Ovary (tissue), 9 donors: ENCODE measurements around the gene ATP6V1B1. TPM values are rescaled to one million over a fixed set of nuclear protein-coding genes. Genes with fewer than 3 reads are reported as not detected.

Experiments used
- DNase-seq, 5 donors: peaks; one replicate each; pipeline ENCODE4 v3.0.0-alpha.2; 2019 to 2020
- H3K27ac ChIP-seq, 2 donors: fragments of 200-600 bp; one replicate each; pipeline versions ENCODE4 v1.5.1 to v1.8.0; 2019 to 2022
- H3K27me3 ChIP-seq: fragments of 200-600 bp; one replicate; pipeline ENCODE4 v1.8.0; 2022
- H3K36me3 ChIP-seq: fragments of 200-600 bp; sonication (generic); one replicate; pipeline ENCODE4 v1.5.1; 2019
- H3K4me1 ChIP-seq: one replicate; pipeline ENCODE4 v1.8.1; 2013; ENCODE audit warnings: mild to moderate bottlenecking, moderate library complexity; ENCODE audit not compliant: insufficient read depth
- H3K4me3 ChIP-seq: fragments of 200-600 bp; sonication (generic); one replicate; pipeline ENCODE4 v1.5.1; 2017
- H3K9me3 ChIP-seq, 2 donors: fragments of 200-600 bp in 1 of 2; sonication (generic) in 1 of 2; one replicate each; pipeline versions ENCODE4 v1.5.1 to v1.8.1; 2013 to 2019; ENCODE audit warnings: mild to moderate bottlenecking in 1 of 2, moderate library complexity in 1 of 2
- CTCF ChIP-seq, 3 donors: fragments of 450-650 bp in 2 of 3; fragments of 200-600 bp in 1 of 3; IDR thresholded peaks; one replicate each; pipeline versions ENCODE4 v1.5.1 to v1.8.0; 2016 to 2022; ENCODE audit warnings: antibody characterized with exemption in 3 of 3, mild to moderate bottlenecking in 1 of 3
- EP300 ChIP-seq: sonication (generic); formaldehyde crosslinking; IDR thresholded peaks from one replicate; pipeline ENCODE4 v1.6.1; 2017; ENCODE audit warnings: antibody characterized with exemption
- POLR2A ChIP-seq: fragments of 450-650 bp; IDR thresholded peaks from one replicate; pipeline ENCODE4 v1.6.1; 2017; ENCODE audit warnings: antibody characterized with exemption, mild to moderate bottlenecking, moderate library complexity
- WGBS, 3 donors: extraction: QIAGEN DNeasy Blood & Tissue Kit in 1 of 3; methylation state at CpG; one replicate each; pipeline versions ENCODE4 v1.1.5 to v1.1.7; 2013 to 2017; 5-methylcytosine and 5-hydroxymethylcytosine counted together
- intact Hi-C, 4 donors: fragments of 100-400 bp; cut with DNase I; formaldehyde crosslinking; loops; one replicate each; pipeline versions ENCODE4 v1.11.0 to v1.15.1; 2022 to 2023
- polyA plus RNA-seq, 2 donors: library from polyadenylated mRNA; stranded (reverse); fragments of 200-250 nt in 1 of 2; fragments of 350-450 nt in 1 of 2; fragmentation: Illumina TruSeq in 1 of 2; extraction: RNeasy Lipid Tissue Mini Kit (QIAGEN cat#74804) in 1 of 2; gene quantifications; one replicate each; pipeline ENCODE4 v1.2.3, GENCODE V29; 2013 to 2014
- total RNA-seq, 7 donors: library from RNA; depleted of rRNA in 2 of 7; stranded (reverse); fragments of >200 nt in 2 of 7; fragmentation: NEBNext Ultra II Directional in 3 of 7; extraction: Animal tissue kit (Norgen Biotek cat#: 25700) in 3 of 7; gene quantifications; one replicate each; pipeline versions ENCODE4 v1.1.0 to v1.2.4, GENCODE V29; 2016 to 2023
- donor health status: DM: no; HTN: no; CAD: no; lungs with moderate emphysema.
- donor health status: DM: no; HTN: no; CAD: no.
- donor health status: Bipolar disorder and iron deficiency.
- donor health status: DM: yes; HTN: yes; CAD: no.
- donor health status: DM: no; HTN: no; CAD: no.
- donor health status: DM: yes; HTN: yes; CAD: no.

The ATP6V1B1 gene
- total and polyA plus RNA-seq, 9 donors, result 0.62 to 11.9 (median 1.6) TPM; not detected in 1

- Histone ChIP-seq H3K27me3 (no peaks in the 10 kb centered on the region), H3K4me3 (no peak overlapping the region), H3K9me3 (no peaks in the 10 kb centered on the region), H3K36me3 (no peaks in the 10 kb centered on the region), H3K4me1 (peaks cover 1% of the 10 kb centered on the region), H3K27ac (no peak overlapping the region)
- no peak for DNase-seq
- intact Hi-C loops, result no loop called here
- TF ChIP-seq CTCF (IDR thresholded peaks at IDR 0.05) (no peak), POLR2A (no peak), EP300 (no peak)
- WGBS, 3 donors, result 76 to 83% (median 82%) methylated on average over 2 of the region's 2 CpGs
Measured at GRCh38 chr2:70918016-70918415, 17.7 kb upstream of the ATP6V1B1 start.

DNA sequence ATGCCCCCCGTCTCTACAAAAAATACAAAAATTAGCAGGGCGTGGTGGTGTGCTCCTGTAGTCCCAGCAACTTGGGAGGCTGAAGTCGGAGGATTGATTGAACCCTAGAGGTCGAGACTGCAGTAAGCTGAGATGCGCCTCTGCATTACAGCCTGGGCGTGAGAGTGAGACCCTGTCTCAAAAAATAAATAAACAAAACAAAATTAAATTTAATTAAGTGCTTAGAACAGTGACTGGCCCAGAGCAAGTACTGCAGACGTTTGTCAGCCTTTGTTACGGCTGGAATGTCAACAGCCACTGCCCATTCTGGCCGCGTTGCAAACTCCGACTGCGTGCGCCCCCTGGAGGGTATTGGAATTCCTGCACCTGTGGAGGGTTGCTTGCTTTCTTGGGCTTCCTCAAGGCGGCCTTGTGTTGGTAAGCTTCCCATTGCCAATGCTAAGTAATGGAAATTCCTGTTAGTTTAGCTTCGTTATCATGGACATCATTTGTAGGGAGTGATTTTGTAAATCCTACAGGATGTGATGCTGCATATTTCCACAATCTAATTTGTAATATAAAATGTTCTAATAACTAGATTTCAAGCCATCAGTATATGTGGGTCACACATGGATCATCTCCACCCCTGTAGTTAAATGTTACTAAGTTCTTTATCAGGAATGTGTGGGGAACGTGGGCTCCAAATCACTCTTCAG, 15.9 kb upstream of the ATP6V1B1 start:
- intact Hi-C loops, result no loop called here
- no peaks in the 10 kb centered on the region for H3K9me3 ChIP-seq
- no peak for TF ChIP-seq EP300
- peak in 1 of 3 donors; percentile 36 for TF ChIP-seq CTCF (IDR thresholded peaks at IDR 0.05)
- DNase-seq, result peak in 4 of 5 donors; percentile 36 to 77 (median 60)
- H3K27ac ChIP-seq, result no peak overlapping the region
- 29 to 33% (median 32%) methylated on average over 16 of the region's 16 CpGs for WGBS, 3 donors
- H3K27me3 ChIP-seq, result no peaks in the 10 kb centered on the region
- peaks cover 1% of the 10 kb centered on the region for H3K4me1 ChIP-seq
- no peak overlapping the region for H3K4me3 ChIP-seq
- H3K36me3 ChIP-seq, result no peaks in the 10 kb centered on the region

- intact Hi-C loops, result no loop called here
- Histone ChIP-seq H3K4me3 (no peak overlapping the region), H3K27me3 (no peaks in the 10 kb centered on the region), H3K9me3 (no peaks in the 10 kb centered on the region), H3K36me3 (no peaks in the 10 kb centered on the region), H3K27ac (no peak overlapping the region), H3K4me1 (peaks cover 1% of the 10 kb centered on the region)
- 86 to 96% (median 94%) methylated on average over 3 of the region's 3 CpGs for WGBS, 3 donors
- DNase-seq, result no peak
- TF ChIP-seq CTCF (IDR thresholded peaks at IDR 0.05) (no peak), EP300 (no peak)
Measured at GRCh38 chr2:70920367-70920715, 15.4 kb upstream of the ATP6V1B1 start.

GRCh38 chr2:70921031-70921430, 14.7 kb upstream of the ATP6V1B1 start:
- WGBS, 3 donors, result 95 to 97% (median 96%) methylated on average over 12 of the region's 12 CpGs

More at GRCh38 chr2:70921031-70921430, 14.7 kb upstream of the ATP6V1B1 start:
- TF ChIP-seq POLR2A (no peak), CTCF (IDR thresholded peaks at IDR 0.05) (no peak), EP300 (no peak)
- Histone ChIP-seq H3K4me1 (peaks cover 1% of the 10 kb centered on the region), H3K36me3 (no peaks in the 10 kb centered on the region), H3K27me3 (no peaks in the 10 kb centered on the region), H3K27ac (no peak overlapping the region), H3K9me3 (no peaks in the 10 kb centered on the region), H3K4me3 (no peak overlapping the region)
- no peak for DNase-seq
- intact Hi-C loops, result no loop called here
